OCI-M2 (cell line): Measurements from ENCODE around the gene CYP27B1.
A peak's percentile ranks its signal among the peaks of the same experiment; 100 is the strongest.

Source experiments
- DNase-seq: peaks from one replicate; lab custom pipeline; 2025; ENCODE audit not compliant: unreplicated experiment; lab: John Stamatoyannopoulos, UW

Gene CYP27B1

GRCh38 chr12:57751788-57752667 lies 14.8 kb downstream of the CYP27B1 start, which contains the start of gene CDK4:
TSS of gene CDK4 (minus strand) at chr12:57752310. CDS start at chr12:57751717, 593 bp downstream.
- peak; percentile 84 for DNase-seq

- no peak for DNase-seq
Measured at GRCh38 chr12:57751432-57751787, 15.5 kb downstream of the CYP27B1 start.

GRCh38 chr12:57750561-57751431 lies 16.1 kb downstream of the CYP27B1 start:
- no peak for DNase-seq

GRCh38 chr12:57749061-57749460 lies 17.8 kb downstream of the CYP27B1 start:
- no peak for DNase-seq

- DNase-seq = no peak
Measured at GRCh38 chr12:57746025-57746424, 20.9 kb downstream of the CYP27B1 start.

- DNase-seq = no peak
Measured at GRCh38 chr12:57745485-57745881, 21.4 kb downstream of the CYP27B1 start.

- peak; percentile 67 for DNase-seq
Measured at GRCh38 chr12:57744777-57745484, 21.9 kb downstream of the CYP27B1 start, which contains the start of gene TSPAN31. TSS of gene TSPAN31 (plus strand) at chr12:57745039. CDS start at chr12:57745155, 116 bp downstream.

GRCh38 chr12:57744194-57744776 lies 22.6 kb downstream of the CYP27B1 start:
- no peak for DNase-seq

GRCh38 chr12:57743769-57744168 lies 23.1 kb downstream of the CYP27B1 start:
- no peak for DNase-seq

GRCh38 chr12:57741844-57742738 lies 24.8 kb downstream of the CYP27B1 start:
- no peak for DNase-seq

- no peak for DNase-seq
Measured at GRCh38 chr12:57741413-57741789, 25.5 kb downstream of the CYP27B1 start.

- DNase-seq = no peak
Measured at GRCh38 chr12:57740656-57741412, 26.0 kb downstream of the CYP27B1 start.

- no peak for DNase-seq
Measured at GRCh38 chr12:57739914-57740538, 26.9 kb downstream of the CYP27B1 start.

GRCh38 chr12:57739387-57739786 lies 27.5 kb downstream of the CYP27B1 start:
- no peak for DNase-seq

GRCh38 chr12:57738661-57739237 lies 28.1 kb downstream of the CYP27B1 start, which contains the start of gene AGAP2:
TSS of gene AGAP2 (minus strand) at chr12:57738742. CDS start at chr12:57738246, 496 bp downstream.
- no peak for DNase-seq

GRCh38 chr12:57737467-57738460 lies 29.1 kb downstream of the CYP27B1 start:
- DNase-seq = no peak
